Mammary epithelial cell (primary cell): ENCODE data around the gene CD200R1L.

Experiments
- EZH2 ChIP-seq: IDR thresholded peaks from 2 replicates; pipeline ENCODE4 v1.6.1; 2012; ENCODE audit warnings: low read length, inconsistent platforms, borderline replicate concordance
- TF ChIP-seq, protein P1 (sequence below), 2 donors: IDR thresholded peaks in 1 of 2; conservative IDR thresholded peaks in 1 of 2; 2 replicates each; pipeline ENCODE4 v1.5.1; 2011 to 2012; ENCODE audit warnings: inconsistent platforms in 2 of 2, low read length in 2 of 2, mild to moderate bottlenecking in 2 of 2, control low read depth in 1 of 2, low read depth in 1 of 2; ENCODE audit not compliant: insufficient read depth in 1 of 2; ENCODE audit errors: extremely low read depth in 1 of 2

DNA sequence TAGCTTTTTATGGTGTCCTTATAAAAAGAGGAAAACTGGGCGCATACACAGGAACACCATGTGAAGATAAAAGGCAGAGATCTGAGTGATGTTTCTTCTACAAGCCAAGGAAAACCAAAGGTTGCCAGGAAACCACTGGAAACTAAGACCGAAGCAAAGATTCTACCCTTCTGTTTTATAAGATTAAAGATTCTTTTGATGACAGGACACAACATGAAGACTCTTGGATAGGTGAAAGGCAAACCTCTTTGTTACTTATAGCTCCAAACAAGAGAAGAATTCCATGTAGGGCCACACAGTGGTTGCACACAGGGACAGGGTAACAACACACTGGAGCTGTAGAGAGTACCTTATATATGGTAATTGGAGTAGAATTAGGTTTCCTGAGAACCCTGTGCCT, at the start of gene CD200R1L:
- TF ChIP-seq, protein P1, sequence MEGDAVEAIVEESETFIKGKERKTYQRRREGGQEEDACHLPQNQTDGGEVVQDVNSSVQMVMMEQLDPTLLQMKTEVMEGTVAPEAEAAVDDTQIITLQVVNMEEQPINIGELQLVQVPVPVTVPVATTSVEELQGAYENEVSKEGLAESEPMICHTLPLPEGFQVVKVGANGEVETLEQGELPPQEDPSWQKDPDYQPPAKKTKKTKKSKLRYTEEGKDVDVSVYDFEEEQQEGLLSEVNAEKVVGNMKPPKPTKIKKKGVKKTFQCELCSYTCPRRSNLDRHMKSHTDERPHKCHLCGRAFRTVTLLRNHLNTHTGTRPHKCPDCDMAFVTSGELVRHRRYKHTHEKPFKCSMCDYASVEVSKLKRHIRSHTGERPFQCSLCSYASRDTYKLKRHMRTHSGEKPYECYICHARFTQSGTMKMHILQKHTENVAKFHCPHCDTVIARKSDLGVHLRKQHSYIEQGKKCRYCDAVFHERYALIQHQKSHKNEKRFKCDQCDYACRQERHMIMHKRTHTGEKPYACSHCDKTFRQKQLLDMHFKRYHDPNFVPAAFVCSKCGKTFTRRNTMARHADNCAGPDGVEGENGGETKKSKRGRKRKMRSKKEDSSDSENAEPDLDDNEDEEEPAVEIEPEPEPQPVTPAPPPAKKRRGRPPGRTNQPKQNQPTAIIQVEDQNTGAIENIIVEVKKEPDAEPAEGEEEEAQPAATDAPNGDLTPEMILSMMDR (conservative IDR thresholded peaks at IDR 0.05 in 1 of 2, IDR thresholded peaks at IDR 0.05 in 1 of 2; ENCODE audit: extremely low read depth in 1 of 2, insufficient read depth in 1 of 2, low read depth in 1 of 2, low read length in 2 of 2): no peak
- no peak for TF ChIP-seq EZH2
